Epithelial cell of prostate (primary cell): ENCODE measurements around the gene IFRD2.
"Not testable (repeated sequence)": the region's sequence is repeated elsewhere in the genome, so short reads cannot be mapped to it uniquely, and the experiment has no call there.

Source experiments
- DNase-seq: peaks from one replicate; pipeline ENCODE4 v3.0.0-alpha.2; 2011; ENCODE audit warnings: low read depth, low spot score
- H3K27ac ChIP-seq: fragments of 450-650 bp; 2 replicates; pipeline ENCODE4 v1.5.1; 2017; ENCODE audit warnings: mild to moderate bottlenecking

The IFRD2 gene

GRCh38 chr3:50256978-50257890 is 35.0 kb downstream of the IFRD2 start:
- no peak overlapping the region for H3K27ac ChIP-seq
- no peak for DNase-seq

DNA sequence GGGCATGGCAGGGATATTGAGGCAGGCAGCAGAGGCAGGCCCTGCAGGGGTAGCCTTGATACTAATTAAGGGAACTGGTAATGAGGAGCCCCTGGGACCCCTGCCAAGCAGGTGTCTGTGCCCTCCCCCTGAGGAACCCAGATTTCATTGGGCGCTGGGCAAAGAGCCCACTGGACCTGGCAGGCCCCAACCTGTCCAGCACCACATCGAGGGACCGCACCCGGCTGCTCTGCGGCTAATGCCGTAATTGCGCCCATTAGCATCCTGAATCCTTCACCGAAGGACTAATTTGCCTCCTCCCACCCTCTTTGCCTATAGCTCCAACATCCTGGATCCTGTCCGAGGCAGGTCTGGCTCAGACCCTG is 37.0 kb downstream of the IFRD2 start:
- H3K27ac ChIP-seq: peak overlapping the region; percentile 95
- no peak for DNase-seq

- peak overlapping the region; percentile 95 for H3K27ac ChIP-seq
Observed at GRCh38 chr3:50254577-50255250, 37.5 kb downstream of the IFRD2 start.

GRCh38 chr3:50251220-50251619 is 41.0 kb downstream of the IFRD2 start:
- peak overlapping the region; percentile 95 for H3K27ac ChIP-seq

More at GRCh38 chr3:50254577-50255250, 37.5 kb downstream of the IFRD2 start:
- DNase-seq: no peak

GRCh38 chr3:50250514-50250913 is 41.7 kb downstream of the IFRD2 start:
- peak overlapping the region; percentile 95 for H3K27ac ChIP-seq
- no peak for DNase-seq

More at GRCh38 chr3:50251220-50251619, 41.0 kb downstream of the IFRD2 start:
- DNase-seq: peak; percentile 98

DNA sequence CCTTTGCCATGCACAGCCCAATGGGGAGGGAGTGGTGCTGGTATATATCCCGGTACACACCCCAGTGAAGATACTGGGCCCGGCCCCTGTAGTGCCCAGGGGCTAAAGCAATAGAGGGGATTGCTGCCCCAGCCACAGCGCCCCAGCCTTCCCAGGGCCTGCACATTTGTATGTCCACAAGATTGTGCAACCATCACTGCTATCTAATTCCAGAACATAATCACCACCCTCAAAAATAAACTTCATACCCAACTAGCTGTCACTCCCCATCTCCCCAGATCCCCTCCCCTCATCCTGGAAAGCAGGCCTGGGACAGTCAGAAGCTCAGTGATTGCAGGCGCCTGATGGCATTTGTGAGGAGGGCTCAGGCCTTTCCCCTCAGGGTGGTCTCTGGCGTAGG is 42.8 kb downstream of the IFRD2 start:
- no peak for DNase-seq
- peak overlapping the region; percentile 95 for H3K27ac ChIP-seq

DNA sequence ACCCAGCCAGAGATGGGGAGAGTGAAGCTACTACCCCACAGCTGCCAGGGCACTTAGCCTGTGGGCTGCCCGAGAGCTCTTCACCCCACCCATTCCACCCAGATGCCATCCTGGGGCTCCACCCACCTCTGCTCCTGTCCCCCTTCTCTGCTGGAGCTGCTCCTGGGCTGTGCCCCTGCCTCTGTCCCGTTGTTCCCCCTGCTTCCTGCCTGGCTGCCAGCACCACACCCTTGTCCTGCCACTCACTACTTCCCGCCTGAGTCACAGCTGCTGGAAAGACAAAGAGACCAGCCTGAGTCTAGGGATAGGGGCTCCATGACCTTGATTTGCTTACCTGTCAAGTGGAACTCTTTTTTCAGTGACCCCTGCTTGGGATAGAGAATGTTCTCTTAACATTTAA is 43.8 kb downstream of the IFRD2 start:
- DNase-seq: no peak
- peak overlapping the region; percentile 95 for H3K27ac ChIP-seq

- DNase-seq: peak; percentile 94
- peak overlapping the region; percentile 95 for H3K27ac ChIP-seq
Observed at GRCh38 chr3:50246517-50246954, 45.7 kb downstream of the IFRD2 start.

GRCh38 chr3:50245831-50246516 is 46.3 kb downstream of the IFRD2 start:
- DNase-seq: no peak
- peak overlapping the region; percentile 95 for H3K27ac ChIP-seq

- peak overlapping the region; percentile 95 for H3K27ac ChIP-seq
- no peak for DNase-seq
Observed at GRCh38 chr3:50245251-50245745, 46.9 kb downstream of the IFRD2 start.

DNA sequence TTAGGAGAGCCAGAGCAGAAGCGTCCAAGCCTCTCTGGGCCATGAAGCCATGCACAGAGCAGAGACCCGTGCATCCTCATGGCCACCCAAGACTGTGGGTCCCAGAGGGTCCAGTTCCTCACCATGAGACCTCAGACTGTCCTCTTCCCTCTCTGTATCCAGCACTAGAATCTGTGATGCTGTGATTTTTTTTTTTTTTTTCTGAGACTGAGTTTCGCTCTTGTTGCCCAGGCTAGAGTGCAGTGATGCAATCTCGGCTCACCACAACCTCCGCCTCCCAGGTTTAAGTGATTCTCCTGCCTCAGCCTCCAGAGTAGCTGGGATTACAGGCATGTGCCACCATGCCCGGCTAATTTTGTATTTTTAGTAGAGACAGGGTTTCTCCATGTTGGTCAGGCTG is 47.4 kb downstream of the IFRD2 start:
- H3K27ac ChIP-seq: peak overlapping the region; percentile 95
- DNase-seq: not testable (repeated sequence)

GRCh38 chr3:50243543-50243895 is 48.7 kb downstream of the IFRD2 start:
- H3K27ac ChIP-seq: peak overlapping the region; percentile 40
- DNase-seq: no peak

DNA sequence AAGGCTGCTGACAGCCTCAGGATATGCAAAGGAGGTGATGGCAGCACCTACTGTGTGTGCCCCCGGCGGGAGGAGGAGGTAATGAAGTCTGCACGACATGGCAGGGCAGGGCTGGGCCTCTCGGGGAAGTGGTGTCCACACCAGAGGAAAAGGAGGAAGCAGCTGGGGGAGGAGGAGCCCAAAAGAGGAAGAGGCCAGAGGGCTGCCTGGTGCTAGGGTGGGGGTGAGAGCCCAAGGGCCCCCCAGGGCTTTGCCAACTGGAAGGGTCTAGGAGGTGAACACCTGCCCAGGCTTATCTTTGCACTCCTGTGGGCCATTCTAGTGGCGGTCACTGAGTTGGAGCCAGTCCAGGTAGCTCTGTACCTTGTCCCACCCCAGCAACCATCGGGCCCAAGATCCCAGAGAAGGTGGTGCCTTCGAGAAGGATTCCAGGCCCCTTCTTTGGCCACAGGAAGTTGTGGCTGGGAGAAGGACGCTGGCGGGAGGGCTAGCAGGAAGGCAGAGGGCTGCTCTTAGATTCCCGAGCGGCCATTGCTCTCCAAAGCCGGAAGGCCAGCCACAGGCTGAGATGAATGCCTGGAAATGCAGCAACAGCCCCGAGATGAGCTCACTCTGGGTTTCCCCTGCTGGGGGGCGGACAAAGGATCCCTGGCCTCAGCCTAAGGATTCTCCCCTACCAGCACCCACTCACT is 49.2 kb downstream of the IFRD2 start:
- DNase-seq: no peak
- peak overlapping the region; percentile 40 for H3K27ac ChIP-seq

GRCh38 chr3:50242381-50242770 is 49.9 kb downstream of the IFRD2 start:
- DNase-seq: no peak
- H3K27ac ChIP-seq: peak overlapping the region; percentile 40

DNA sequence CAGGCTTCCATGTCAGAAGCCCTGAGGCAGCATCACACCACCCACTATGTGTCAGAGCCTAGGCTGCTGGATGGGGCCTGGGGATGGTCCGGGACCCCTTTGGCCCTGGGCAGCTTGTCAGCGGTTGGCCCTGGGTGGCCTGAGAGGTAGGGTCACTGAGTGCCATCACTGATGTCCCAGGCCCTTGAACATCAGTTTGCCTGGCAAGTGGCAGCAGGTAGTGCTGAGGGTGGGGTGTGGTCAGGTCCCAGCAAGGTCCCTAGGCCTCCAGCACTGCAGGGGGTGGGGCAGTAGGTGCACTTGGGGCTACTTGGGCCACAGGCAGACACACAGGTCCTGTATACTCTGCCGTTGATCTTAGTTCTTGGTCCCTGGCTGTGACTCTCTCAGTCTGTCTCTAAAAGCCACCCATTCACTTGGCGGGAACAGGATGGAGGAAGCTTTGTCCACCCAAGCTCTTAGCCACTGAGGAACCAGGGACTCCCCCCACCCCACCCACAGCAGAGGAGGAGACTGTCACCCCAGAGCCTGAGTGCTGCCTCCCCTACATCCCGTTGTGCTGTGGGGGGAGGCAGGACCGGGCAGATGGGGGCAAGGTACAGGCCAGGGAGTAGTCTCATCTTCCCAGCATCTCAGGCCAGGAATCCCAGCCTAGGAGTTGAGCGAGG is 50.4 kb downstream of the IFRD2 start:
- H3K27ac ChIP-seq: no peak overlapping the region
- DNase-seq: no peak

GRCh38 chr3:50241163-50241562 is 51.1 kb downstream of the IFRD2 start:
- no peak for DNase-seq
- H3K27ac ChIP-seq: no peak overlapping the region

- H3K27ac ChIP-seq: no peak overlapping the region
- DNase-seq: no peak
Observed at GRCh38 chr3:50239649-50240048, 52.6 kb downstream of the IFRD2 start.

GRCh38 chr3:50238549-50239026 is 53.6 kb downstream of the IFRD2 start:
- H3K27ac ChIP-seq: peak overlapping the region; percentile 76
- DNase-seq: no peak

DNA sequence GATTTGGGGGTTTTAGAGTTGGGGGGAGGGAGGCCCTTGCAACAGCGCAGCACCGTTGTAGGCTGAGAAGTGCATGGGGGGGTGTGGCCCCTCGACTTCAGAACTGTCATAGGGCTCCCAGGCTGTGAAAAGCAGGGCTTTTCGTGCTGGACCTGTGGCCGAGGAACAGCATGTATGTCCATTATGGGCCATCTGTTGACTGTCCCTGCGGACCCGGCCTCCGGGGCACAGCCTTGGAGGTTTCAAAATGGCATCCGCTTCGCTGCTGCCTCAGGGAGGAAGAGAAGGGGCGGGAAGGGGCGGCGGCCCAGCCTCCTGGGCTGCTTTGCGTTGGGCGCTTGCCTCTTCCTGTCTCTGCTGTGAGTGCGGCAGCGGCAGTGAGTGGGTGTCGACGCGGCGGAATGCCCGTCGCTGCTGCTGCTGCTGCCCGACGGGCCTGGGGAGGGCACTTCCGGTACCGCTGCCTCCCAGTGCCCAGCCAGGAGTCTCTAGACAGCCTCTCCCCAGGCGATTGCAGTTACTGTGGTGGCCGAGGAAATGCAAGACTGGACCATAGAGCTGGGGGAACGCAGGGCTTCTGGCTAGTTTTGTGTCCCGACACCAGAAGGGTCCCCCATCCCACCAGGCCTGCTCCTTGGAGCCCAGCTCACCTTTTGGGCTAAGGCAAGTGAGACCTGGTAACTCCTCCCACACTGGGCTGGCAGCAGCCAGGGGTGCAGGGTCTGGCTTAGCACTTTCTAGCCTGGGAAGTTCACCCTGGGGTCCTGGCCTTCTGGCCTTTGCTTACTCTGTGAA is 54.3 kb downstream of the IFRD2 start:
- peak overlapping the region; percentile 76 for H3K27ac ChIP-seq
- no peak for DNase-seq
